GM18909 (cell line): ENCODE measurements around the gene ZNF552.
A peak's percentile ranks its signal among the peaks of the same experiment; 100 is the strongest.
"Not testable (repeated sequence)": the region's sequence is repeated elsewhere in the genome, so short reads cannot be mapped to it uniquely, and the experiment has no call there.

Experiments
- ATAC-seq: cut with Tn5 transposase; IDR thresholded peaks from one replicate; pipeline ENCODE4 v1.9.1; 2021; ENCODE audit warnings: mild to moderate bottlenecking; ENCODE audit not compliant: unreplicated experiment, poor library complexity

ZNF552 gene

GRCh38 chr19:57819475-57820148 lies 4.9 kb upstream of the ZNF552 start:
- peak; percentile 87 for ATAC-seq

GRCh38 chr19:57818378-57818777 lies 3.7 kb upstream of the ZNF552 start:
- ATAC-seq = no peak

- ATAC-seq = no peak
Measured at GRCh38 chr19:57817976-57818375, 3.3 kb upstream of the ZNF552 start.

GRCh38 chr19:57816652-57817051 lies 1.9 kb upstream of the ZNF552 start:
- ATAC-seq = no peak

- no peak for ATAC-seq
Measured at GRCh38 chr19:57815247-57816075, 748 bp upstream of the ZNF552 start.

GRCh38 chr19:57813919-57814504 lies 701 bp downstream of the ZNF552 start:
- ATAC-seq = no peak

GRCh38 chr19:57812975-57813820 lies 1.5 kb downstream of the ZNF552 start:
- not testable (repeated sequence) for ATAC-seq

- ATAC-seq = no peak
Measured at GRCh38 chr19:57812226-57812625, 2.5 kb downstream of the ZNF552 start.

- not testable (repeated sequence) for ATAC-seq
Measured at GRCh38 chr19:57810410-57811295, 4.1 kb downstream of the ZNF552 start.

GRCh38 chr19:57807541-57807940 lies 7.2 kb downstream of the ZNF552 start:
- ATAC-seq = no peak

- ATAC-seq = no peak
Measured at GRCh38 chr19:57803594-57804325, 11.0 kb downstream of the ZNF552 start.

GRCh38 chr19:57803265-57803593 lies 11.5 kb downstream of the ZNF552 start:
- no peak for ATAC-seq

- no peak for ATAC-seq
Measured at GRCh38 chr19:57802269-57802668, 12.4 kb downstream of the ZNF552 start.

- no peak for ATAC-seq
Measured at GRCh38 chr19:57800696-57801095, 14.0 kb downstream of the ZNF552 start.

GRCh38 chr19:57796580-57796979 lies 18.1 kb downstream of the ZNF552 start:
- ATAC-seq = not testable (repeated sequence)

- ATAC-seq = no peak
Measured at GRCh38 chr19:57789288-57789687, 25.4 kb downstream of the ZNF552 start.

- ATAC-seq = no peak
Measured at GRCh38 chr19:57788114-57788692, 26.5 kb downstream of the ZNF552 start.

- ATAC-seq = no peak
Measured at GRCh38 chr19:57786906-57787305, 27.8 kb downstream of the ZNF552 start.

- ATAC-seq = no peak
Measured at GRCh38 chr19:57786286-57786685, 28.4 kb downstream of the ZNF552 start.
